ENCODE measurements around the gene PARVB.

Gene PARVB

GRCh38 chr22:44094751-44095302 is 70.7 kb downstream of the PARVB start (continued):
- TF ChIP-seq PRDM10 (tag by site-specific recombination; IDR thresholded peaks at IDR 0.05): no peak
- no peak for TF ChIP-seq ZNF639 (tag by site-specific recombination; IDR thresholded peaks at IDR 0.05)
- TF ChIP-seq ZNF585B (tag by site-specific recombination; IDR thresholded peaks at IDR 0.05): no peak
- no peak for TF ChIP-seq ZNF354C (tag by site-specific recombination; IDR thresholded peaks at IDR 0.05; ENCODE audit: borderline replicate concordance, low read depth)
- TF ChIP-seq ZSCAN4 (tag by site-specific recombination; IDR thresholded peaks at IDR 0.05): no peak
- no peak for TF ChIP-seq ZFP69B (tag by site-specific recombination; IDR thresholded peaks at IDR 0.05)

- Histone ChIP-seq H3K27ac (ENCODE audit: extremely low read depth, low read depth, low read length) (no peak overlapping the region), H3K4me3 (ENCODE audit: low read depth, low read length) (no peak overlapping the region), H3K36me3 (ENCODE audit: control insufficient read depth in 2 of 2, insufficient read depth in 1 of 2, low read length in 2 of 2) (peaks cover 0 to 19% of the 10 kb centered on the region in 2 experiments; a peak in 1 of 3 replicates), H3K9me3 (ENCODE audit: control insufficient read depth, insufficient read depth, low read depth, low read length) (no peaks in the 10 kb centered on the region), H3K4me1 (ENCODE audit: control insufficient read depth, insufficient read depth, low read length) (no peaks in the 10 kb centered on the region)
- TF ChIP-seq ZNF19 (tag by site-specific recombination; IDR thresholded peaks at IDR 0.05; ENCODE audit: low read depth) (no peak), ZNF335 (tag by site-specific recombination; conservative IDR thresholded peaks at IDR 0.05) (no peak), GFI1B (tag by site-specific recombination; IDR thresholded peaks at IDR 0.05) (no peak), PRDM4 (tag by site-specific recombination; IDR thresholded peaks at IDR 0.05) (no peak), KLF9 (tag by site-specific recombination; IDR thresholded peaks at IDR 0.05; ENCODE audit: low read depth) (no peak), KLF16 (tag by site-specific recombination; IDR thresholded peaks at IDR 0.05) (no peak), SCRT2 (tag by site-specific recombination; IDR thresholded peaks at IDR 0.05) (no peak), ZXDB (tag by site-specific recombination; IDR thresholded peaks at IDR 0.05) (no peak), PRDM1 (tag by site-specific recombination; IDR thresholded peaks at IDR 0.05) (no peak), SALL2 (tag by site-specific recombination; IDR thresholded peaks at IDR 0.05; ENCODE audit: borderline replicate concordance) (no peak), ZSCAN23 (tag by site-specific recombination; IDR thresholded peaks at IDR 0.05) (no peak), ZNF621 (tag by site-specific recombination; IDR thresholded peaks at IDR 0.05) (no peak), GLIS1 (tag by site-specific recombination; IDR thresholded peaks at IDR 0.05) (no peak), ZBTB7A (tag by site-specific recombination; IDR thresholded peaks at IDR 0.05; ENCODE audit: low read depth) (no peak), ZBTB20 (tag by site-specific recombination; IDR thresholded peaks at IDR 0.05) (no peak), BCL11B (tag by site-specific recombination; IDR thresholded peaks at IDR 0.05; ENCODE audit: low read depth) (no peak), ZNF2 (tag by site-specific recombination; IDR thresholded peaks at IDR 0.05) (no peak)
- CTCF ChIA-PET: interaction anchor here (1.0 to 1.2 kb wide), 2 partner anchors 13 to 104 kb away, joined by 3 to 5 read pairs; no protein-coding TSS in a partner anchor
- POLR2A ChIA-PET: no interaction called here
Measured at GRCh38 chr22:44096736-44097135, 72.6 kb downstream of the PARVB start.

Data from HEK293 (cell line).